Stimulated activated CD4-positive, alpha-beta T cell treated with anti-CD3 and anti-CD28 coated beads, Interleukin-2, amount 100 ng/mL, for 24 hours (primary cell): ENCODE results near the gene TMEM132D.

ENCODE experiments used
- DNase-seq, 2 donors: peaks; one replicate each; pipeline ENCODE4 v3.0.0-alpha.2; 2020

TMEM132D gene

GRCh38 chr12:129821964-129822363 lies 81.9 kb downstream of the TMEM132D start:
- DNase-seq = no peak

DNA sequence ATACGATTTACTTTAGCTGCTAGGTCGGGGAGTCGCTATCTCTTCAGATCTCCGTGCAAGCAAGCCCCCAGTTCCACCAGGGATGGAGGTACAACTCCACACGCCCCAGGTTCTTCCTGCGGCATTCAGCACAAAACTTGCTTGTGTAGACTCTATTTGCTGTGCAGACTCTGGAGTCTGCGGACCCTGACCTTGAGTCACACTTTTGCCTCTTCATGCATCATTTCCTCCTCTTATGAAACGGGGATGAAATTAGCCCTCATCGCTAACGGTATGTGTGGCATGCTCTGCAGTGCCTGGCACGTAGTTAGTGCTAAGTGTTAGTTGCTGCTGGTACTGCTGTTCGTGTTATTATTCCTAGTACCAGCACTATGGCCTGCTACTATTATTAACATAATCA lies 84.4 kb downstream of the TMEM132D start:
- no peak for DNase-seq

- no peak for DNase-seq
Observed at GRCh38 chr12:129815846-129816245, 88.0 kb downstream of the TMEM132D start.

- no peak for DNase-seq
Observed at GRCh38 chr12:129811963-129812362, 91.9 kb downstream of the TMEM132D start.

DNA sequence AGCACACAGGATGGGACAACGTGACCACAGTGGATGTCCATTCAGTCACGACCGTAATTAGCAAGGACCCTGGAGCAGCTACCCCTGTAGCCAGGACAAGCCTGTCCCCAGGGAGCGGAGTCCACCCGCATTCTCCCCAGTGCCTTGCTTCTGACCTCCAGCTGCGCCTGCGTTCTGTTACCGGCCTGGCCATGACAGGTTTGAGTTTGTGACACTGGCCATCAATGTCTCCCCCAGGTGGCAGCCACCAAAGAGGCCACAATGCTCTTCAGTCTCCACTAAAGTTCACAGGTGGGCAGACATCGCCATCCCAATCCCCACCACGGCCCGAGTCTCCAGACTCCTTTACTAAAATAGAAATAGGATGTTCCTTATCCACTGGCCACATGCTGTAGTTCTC lies 96.7 kb downstream of the TMEM132D start:
- no peak for DNase-seq

GRCh38 chr12:129791396-129791795 lies 112.4 kb downstream of the TMEM132D start:
- DNase-seq = no peak

DNA sequence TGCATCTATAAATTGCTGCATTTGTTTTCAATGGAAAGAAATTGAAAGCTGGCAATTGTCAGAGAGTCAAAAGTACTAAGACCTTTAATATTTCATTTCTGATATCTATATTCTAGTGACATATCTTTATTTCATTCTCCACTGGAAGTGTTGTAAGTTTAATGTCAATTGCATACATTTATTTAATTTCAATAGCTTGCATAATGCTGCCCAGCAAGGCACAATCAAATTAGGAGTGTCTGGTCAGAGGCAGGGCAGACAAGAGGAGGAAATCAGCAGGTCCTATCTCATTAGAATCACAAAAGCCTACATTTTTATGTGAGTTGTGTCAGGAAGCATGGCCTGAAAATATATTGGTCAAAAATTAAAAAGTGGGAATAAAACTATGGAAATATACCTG lies 112.9 kb downstream of the TMEM132D start:
- no peak for DNase-seq

GRCh38 chr12:129790331-129790730 lies 113.5 kb downstream of the TMEM132D start:
- no peak for DNase-seq

- no peak for DNase-seq
Observed at GRCh38 chr12:129789921-129790320, 113.9 kb downstream of the TMEM132D start.

DNA sequence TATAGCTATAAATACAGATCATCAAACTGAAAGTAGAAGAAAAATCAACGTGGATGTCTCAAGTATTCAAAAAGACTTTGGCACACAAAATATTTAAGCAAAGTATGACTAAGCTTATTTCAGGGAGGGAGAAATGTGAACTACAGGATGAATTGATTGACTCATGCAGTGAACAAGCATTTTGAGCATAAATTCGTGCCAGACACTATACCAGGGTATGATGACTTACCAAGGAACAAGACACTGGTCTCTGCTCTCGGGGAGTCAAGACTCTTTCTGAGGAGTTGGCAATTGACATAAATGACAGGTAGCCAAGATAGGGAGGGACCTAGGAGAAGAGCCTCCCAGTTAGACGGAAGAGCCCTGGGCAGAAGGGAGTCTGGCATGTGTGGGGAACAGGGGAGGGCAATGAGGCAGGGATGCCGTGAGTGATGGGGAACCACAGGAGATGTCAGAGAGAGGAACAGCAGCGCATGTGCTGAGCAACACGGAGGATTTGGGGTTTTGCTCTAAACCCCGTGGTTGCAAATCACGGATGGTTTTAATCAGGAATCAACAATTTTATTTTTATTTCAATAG lies 115.2 kb downstream of the TMEM132D start:
- no peak for DNase-seq

DNA sequence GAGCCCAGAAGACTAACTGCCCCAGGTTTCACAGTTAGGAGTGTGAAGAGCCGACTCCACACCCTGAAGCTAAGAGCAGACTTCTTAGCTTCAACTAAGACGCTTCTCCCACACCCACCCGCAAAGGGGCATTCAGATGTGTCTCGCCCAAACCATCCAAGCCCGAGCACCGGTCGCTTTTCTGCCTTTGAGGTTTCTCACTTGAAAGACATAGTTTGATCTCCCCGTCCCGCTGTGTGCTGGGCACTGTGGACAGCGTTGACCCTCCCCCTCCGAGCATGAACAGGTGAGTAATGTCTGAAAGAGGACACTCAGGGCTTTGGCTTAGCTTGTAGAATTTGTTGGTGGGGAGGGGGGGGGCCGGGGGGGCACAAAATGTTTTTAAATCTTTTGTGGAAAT lies 123.8 kb downstream of the TMEM132D start:
- DNase-seq = no peak

- no peak for DNase-seq
Observed at GRCh38 chr12:129779033-129779432, 124.8 kb downstream of the TMEM132D start.

DNA sequence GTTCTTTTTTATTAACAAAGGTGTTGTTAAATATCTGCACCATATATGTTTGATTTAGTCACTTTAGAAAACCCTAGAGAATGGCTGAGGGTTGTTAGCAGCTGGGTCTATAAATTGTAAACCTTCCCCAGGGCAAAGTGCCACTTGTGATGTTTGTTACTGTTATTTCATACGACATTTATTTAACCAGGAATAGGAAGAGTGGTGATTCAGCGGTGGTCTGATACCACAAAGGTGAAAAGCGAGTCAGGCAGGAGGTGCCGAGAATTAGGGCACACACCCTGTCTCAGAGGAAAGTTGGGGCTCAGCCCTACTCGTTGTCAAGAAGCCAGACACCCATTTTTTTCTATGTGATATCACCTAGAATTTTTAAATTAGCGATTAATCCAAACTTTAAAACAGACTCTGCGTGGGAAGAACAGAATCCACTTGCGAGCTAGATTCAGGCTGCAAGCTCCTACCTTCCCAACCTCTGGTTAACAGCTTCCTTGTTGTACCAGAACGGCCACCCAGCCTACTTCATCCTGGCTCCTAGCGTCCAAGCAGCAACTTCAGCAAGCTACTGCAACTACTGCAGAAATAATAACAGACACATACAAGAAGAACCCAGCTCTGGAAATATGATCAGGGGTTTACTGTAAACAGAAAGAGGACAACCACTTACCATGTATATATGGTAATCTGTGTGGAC lies 126.7 kb downstream of the TMEM132D start:
- no peak for DNase-seq

DNA sequence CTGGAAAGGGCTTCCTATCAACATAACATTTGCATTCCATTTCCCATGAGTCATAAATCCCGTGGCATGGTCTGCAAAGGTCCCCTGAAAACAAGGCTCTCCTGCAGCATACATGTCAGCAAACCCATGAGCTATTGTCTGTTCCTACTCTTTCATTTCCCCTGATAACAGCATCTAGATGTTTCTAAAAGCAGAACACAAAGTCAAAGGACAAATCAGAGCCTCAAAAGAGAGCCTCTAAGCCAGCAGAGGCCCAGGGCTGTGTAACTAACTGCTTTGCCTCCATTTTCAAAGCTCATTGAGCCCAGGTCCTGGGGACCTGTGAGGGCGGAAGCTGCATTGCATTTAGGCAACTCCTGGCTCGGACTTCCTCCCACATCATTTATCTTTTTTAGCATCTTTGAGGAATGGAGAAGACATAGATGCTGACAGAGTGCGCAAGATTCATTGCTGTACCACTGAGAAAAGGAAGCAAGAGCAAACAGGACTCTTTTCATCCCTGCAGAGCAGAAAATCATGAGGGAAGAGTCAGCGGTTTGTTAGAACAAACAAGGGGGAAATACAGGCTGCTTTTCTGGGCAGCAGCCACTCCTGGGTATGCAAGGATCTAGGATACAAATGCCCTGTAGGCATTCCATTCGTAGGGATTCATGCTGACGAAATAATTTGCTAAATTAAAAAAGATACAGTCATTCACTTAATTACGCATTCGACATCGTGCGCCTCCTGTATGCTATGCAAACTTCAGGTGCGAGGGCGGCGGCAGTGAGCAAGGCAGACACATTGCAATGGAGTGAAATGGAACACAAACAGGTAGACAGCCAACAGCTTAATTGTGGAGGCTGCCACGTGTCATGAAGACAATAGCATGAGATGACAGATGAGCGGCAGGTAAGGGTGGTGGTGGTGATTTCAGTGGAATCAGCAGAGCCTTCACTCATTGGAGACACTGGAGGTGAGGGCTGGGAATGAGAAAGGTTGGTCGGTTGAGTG lies 131.0 kb downstream of the TMEM132D start:
- no peak for DNase-seq

- no peak for DNase-seq
Observed at GRCh38 chr12:129771238-129771637, 132.6 kb downstream of the TMEM132D start.

DNA sequence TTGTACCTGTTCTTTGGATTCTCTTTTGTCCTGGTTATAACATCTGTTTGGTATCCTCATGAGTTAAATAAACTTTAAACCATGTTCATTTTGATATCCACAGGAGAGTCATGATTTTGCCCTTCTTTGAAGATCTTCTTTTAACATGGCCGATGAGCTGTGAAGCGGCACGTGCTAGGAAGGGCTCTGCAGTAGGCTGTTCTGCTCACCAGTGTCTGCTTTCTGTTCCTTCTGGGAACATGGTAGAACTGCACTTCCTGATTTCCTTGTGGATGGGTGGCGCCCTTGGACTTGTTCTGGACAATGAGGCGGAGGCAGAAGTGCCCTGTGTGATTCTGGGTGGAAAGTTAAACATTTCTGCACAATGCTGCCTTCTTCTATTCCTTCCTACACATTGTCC lies 138.1 kb downstream of the TMEM132D start:
- no peak for DNase-seq

- no peak for DNase-seq
Observed at GRCh38 chr12:129762436-129762835, 141.4 kb downstream of the TMEM132D start.

DNA sequence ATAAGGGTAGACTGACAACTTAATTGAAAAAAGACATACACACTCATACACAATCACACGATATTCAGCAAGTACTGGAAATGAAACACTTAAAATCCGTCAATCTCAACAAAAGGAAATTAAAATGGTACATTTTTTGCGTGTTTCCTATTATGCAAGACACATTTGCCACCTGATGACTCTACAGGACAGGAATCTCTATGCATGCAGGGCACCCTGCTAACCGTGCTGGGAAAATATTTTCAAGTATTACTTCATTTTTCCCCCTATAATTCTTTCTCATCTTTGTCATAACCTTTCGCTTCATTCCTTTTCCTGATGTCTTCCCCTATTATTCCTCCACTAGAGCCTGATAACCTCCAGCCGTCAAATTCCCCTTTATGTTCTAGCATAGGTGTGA lies 150.2 kb downstream of the TMEM132D start:
- DNase-seq = no peak

GRCh38 chr12:129750421-129750820 lies 153.4 kb downstream of the TMEM132D start:
- DNase-seq = no peak

GRCh38 chr12:129746318-129746717 lies 157.5 kb downstream of the TMEM132D start:
- DNase-seq = no peak

DNA sequence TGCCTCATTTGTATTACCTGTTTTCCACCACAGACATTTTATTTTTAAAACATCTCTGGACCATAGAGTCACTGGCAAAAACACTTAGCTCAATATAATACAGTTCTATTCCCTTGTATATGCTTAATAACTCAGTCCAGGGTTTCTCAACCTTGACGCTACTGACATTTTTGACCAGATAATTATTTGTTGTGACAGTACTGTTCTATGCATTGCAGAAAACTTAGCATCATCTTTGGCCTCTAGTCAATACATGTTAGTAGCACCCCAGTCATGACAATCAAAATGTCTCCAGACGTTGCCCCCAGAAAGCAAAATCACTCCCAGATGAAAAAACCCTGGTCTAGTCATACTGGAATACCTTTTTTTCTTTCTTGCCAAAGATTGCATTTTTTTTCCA lies 174.7 kb downstream of the TMEM132D start:
- DNase-seq = no peak

DNA sequence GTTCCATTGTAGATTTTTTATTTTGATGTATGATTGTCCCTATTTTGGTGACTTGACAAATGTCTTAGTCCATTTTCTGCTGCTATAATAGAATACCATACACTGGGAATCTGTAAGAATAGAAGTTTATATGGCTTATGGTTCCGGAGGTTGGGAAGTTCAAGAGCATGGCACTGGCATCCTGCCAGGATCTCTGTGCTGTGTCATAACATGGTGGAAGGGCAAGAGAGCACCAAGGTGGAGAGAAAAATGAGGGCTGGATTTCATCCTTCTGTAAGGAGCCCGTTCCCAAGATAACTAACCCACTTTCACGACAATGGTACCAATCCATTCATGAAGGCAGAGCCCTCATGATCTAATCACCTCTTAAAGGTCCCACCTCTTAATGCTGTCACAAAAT lies 176.7 kb downstream of the TMEM132D start:
- no peak for DNase-seq

GRCh38 chr12:129723260-129723659 lies 180.6 kb downstream of the TMEM132D start:
- DNase-seq = no peak

DNA sequence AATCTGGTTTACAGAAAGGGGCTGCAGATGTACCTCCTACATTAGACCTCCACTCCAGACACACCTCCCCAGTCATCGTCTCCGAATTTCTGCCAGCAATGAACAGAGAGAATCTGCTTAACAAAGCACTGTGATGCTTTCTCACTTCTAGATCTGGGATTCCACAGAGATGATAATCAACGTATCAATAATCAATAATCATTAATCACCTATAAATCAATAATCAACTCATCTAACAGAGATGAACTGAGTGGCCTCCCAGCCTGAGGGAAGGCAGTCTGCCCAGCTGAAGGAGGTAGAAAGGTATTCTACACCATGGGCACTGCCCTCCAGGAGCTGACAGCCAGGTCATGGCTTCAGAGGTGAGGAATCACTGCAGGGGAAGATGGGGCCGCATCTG lies 183.2 kb downstream of the TMEM132D start:
- no peak for DNase-seq
